GM19240 (cell line): Measurements from ENCODE around the gene DNAH10.

ENCODE experiments used
- DNase-seq: peaks from one replicate; pipeline ENCODE4 v3.0.0; 2011; ENCODE audit warnings: low spot score; ENCODE audit not compliant: insufficient read length

Gene DNAH10

GRCh38 chr12:123933214-123933613 lies 171.1 kb downstream of the DNAH10 start:
- no peak for DNase-seq

- no peak for DNase-seq
Measured at GRCh38 chr12:123934016-123934620, 172.0 kb downstream of the DNAH10 start.

GRCh38 chr12:123934829-123935228 lies 172.7 kb downstream of the DNAH10 start:
- no peak for DNase-seq

GRCh38 chr12:123935956-123936355 lies 173.9 kb downstream of the DNAH10 start:
- no peak for DNase-seq

GRCh38 chr12:123936471-123936870 lies 174.4 kb downstream of the DNAH10 start:
- DNase-seq = no peak

- DNase-seq = no peak
Measured at GRCh38 chr12:123936956-123937706, 175.0 kb downstream of the DNAH10 start.

GRCh38 chr12:123937707-123938591 lies 175.8 kb downstream of the DNAH10 start:
- DNase-seq = peak; percentile 52

- DNase-seq = no peak
Measured at GRCh38 chr12:123938679-123939480, 176.8 kb downstream of the DNAH10 start.

GRCh38 chr12:123939716-123940626 lies 177.9 kb downstream of the DNAH10 start:
- DNase-seq = no peak

- DNase-seq = no peak
Measured at GRCh38 chr12:123940627-123940966, 178.5 kb downstream of the DNAH10 start.

- no peak for DNase-seq
Measured at GRCh38 chr12:123941000-123941399, 178.9 kb downstream of the DNAH10 start.

GRCh38 chr12:123941624-123942237 lies 179.6 kb downstream of the DNAH10 start:
- DNase-seq = no peak

- no peak for DNase-seq
Measured at GRCh38 chr12:123942238-123942653, 180.1 kb downstream of the DNAH10 start.

- no peak for DNase-seq
Measured at GRCh38 chr12:123942911-123943648, 181.0 kb downstream of the DNAH10 start.

GRCh38 chr12:123943816-123944215 lies 181.7 kb downstream of the DNAH10 start:
- no peak for DNase-seq

- DNase-seq = no peak
Measured at GRCh38 chr12:123944696-123945095, 182.6 kb downstream of the DNAH10 start.

- DNase-seq = no peak
Measured at GRCh38 chr12:123945287-123946151, 183.4 kb downstream of the DNAH10 start.

- DNase-seq = no peak
Measured at GRCh38 chr12:123946152-123946515, 184.0 kb downstream of the DNAH10 start.
